Esophagus squamous epithelium (tissue), 4 donors: Measurements from ENCODE around the gene DGKD.

Experiments
- POLR2A ChIP-seq, 4 donors: fragments of 450-650 bp; IDR thresholded peaks; one replicate each; pipeline ENCODE4 v1.6.1; 2017; ENCODE audit warnings: antibody characterized with exemption in 4 of 4, mild to moderate bottlenecking in 4 of 4, moderate library complexity in 3 of 4
- TF ChIP-seq, protein P1 (sequence below), 6 experiments: fragments of 450-650 bp in 4 of 6; fragments of 200-600 bp in 2 of 6; sonication (generic) in 2 of 6; IDR thresholded peaks; one replicate each; pipeline ENCODE4 v1.5.1; 2016 to 2019; ENCODE audit warnings: antibody characterized with exemption in 6 of 6, mild to moderate bottlenecking in 4 of 6, moderate library complexity in 4 of 6

DNA sequence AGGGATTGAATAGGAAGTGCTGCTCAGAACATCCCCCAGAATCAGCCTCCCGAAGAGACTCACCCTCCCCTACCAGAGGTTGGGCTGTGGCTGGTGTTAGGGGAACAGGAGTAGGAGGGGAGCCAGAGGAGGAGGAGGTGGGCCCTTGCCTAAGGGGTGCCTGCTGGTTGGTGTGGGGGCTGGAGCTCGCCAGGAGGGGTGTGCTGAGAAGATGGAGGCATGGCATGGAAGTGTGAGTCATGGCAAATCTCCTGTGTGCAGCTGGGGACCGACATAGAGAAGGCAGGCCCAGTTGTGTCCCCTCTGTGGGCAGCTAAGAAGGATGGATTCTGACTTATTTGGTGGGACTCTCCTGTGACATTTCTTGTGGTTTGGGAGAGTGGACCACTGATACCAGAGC, 73.7 kb downstream of the DGKD start:
- TF ChIP-seq, protein P1, sequence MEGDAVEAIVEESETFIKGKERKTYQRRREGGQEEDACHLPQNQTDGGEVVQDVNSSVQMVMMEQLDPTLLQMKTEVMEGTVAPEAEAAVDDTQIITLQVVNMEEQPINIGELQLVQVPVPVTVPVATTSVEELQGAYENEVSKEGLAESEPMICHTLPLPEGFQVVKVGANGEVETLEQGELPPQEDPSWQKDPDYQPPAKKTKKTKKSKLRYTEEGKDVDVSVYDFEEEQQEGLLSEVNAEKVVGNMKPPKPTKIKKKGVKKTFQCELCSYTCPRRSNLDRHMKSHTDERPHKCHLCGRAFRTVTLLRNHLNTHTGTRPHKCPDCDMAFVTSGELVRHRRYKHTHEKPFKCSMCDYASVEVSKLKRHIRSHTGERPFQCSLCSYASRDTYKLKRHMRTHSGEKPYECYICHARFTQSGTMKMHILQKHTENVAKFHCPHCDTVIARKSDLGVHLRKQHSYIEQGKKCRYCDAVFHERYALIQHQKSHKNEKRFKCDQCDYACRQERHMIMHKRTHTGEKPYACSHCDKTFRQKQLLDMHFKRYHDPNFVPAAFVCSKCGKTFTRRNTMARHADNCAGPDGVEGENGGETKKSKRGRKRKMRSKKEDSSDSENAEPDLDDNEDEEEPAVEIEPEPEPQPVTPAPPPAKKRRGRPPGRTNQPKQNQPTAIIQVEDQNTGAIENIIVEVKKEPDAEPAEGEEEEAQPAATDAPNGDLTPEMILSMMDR (IDR thresholded peaks at IDR 0.05), result no peak
- no peak for TF ChIP-seq POLR2A (IDR thresholded peaks at IDR 0.05)
